GM18907 (cell line): ENCODE data around the gene UIMC1.
"Not testable (repeated sequence)": the region's sequence is repeated elsewhere in the genome, so short reads cannot be mapped to it uniquely, and the experiment has no call there.

Experiments
- ATAC-seq: cut with Tn5 transposase; IDR thresholded peaks from one replicate; pipeline ENCODE4 v1.9.1; 2021; ENCODE audit warnings: mild to moderate bottlenecking, moderate library complexity; ENCODE audit not compliant: unreplicated experiment

UIMC1 gene

DNA sequence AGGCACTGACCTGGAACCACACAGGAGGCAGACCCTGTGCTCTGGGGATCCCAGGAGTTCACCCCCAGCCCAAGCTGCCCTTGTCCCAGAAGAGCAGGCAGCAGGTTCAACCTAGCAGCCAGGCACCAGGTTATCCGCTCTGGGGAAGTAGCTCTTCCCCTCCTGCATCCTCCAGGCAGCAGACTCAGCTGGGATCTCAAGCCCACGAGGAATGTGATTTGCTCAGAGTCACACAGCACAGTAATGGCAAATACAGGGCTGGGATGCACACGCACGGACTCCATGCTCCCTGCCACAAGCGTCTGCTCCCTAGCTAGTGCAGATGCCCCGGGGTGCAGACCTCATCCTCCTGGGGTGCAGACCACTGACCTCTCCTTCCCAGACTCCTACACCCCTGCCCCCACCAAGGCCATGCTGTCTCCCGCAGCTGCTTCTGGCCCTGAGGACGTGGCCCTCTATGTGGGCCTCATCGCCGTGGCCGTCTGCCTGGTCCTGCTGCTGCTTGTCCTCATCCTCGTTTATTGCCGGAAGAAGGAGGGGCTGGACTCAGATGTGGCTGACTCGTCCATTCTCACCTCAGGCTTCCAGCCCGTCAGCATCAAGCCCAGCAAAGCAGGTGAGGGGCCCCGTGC, 132.9 kb downstream of the UIMC1 start:
- ATAC-seq, result no peak

DNA sequence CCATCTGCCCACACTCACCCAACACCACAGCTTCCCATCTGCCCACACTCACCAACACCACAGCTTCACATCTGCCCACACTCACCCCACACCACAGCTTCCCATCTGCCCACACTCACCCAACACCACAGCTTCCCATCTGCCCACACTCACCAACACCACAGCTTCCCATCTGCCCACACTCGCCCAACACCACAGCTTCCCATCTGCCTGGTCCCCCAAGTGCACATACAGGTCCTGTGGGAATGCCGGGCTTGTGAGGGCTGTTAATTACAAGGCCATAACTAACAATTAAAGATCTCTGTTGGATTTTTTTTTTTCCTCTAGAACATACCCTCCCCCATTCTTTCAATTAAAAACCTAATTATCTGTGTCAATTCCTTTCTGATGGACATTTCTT, 133.6 kb downstream of the UIMC1 start:
- not testable (repeated sequence) for ATAC-seq

- ATAC-seq, result not testable (repeated sequence)
Measured at GRCh38 chr5:176872586-176872985, 134.0 kb downstream of the UIMC1 start.

- not testable (repeated sequence) for ATAC-seq
Measured at GRCh38 chr5:176870644-176871043, 135.9 kb downstream of the UIMC1 start.

DNA sequence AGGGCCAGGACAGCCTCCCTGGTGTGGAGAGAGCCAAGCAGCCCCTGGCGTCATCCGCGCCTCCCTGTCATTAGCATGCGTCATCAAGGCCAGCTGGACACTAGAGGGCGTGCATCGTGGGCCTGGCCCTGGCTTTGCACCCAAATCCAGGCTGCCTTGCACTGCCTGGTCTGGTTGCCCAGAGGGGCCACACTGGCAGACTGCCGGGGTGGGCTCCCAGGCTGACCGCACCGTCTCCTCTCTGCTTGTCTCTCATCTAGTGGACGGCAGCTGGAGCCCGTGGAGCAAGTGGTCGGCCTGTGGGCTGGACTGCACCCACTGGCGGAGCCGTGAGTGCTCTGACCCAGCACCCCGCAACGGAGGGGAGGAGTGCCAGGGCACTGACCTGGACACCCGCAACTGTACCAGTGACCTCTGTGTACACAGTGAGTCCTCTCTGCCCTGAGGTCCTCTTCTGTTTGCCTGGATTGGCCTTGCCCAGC, 136.4 kb downstream of the UIMC1 start:
- no peak for ATAC-seq

DNA sequence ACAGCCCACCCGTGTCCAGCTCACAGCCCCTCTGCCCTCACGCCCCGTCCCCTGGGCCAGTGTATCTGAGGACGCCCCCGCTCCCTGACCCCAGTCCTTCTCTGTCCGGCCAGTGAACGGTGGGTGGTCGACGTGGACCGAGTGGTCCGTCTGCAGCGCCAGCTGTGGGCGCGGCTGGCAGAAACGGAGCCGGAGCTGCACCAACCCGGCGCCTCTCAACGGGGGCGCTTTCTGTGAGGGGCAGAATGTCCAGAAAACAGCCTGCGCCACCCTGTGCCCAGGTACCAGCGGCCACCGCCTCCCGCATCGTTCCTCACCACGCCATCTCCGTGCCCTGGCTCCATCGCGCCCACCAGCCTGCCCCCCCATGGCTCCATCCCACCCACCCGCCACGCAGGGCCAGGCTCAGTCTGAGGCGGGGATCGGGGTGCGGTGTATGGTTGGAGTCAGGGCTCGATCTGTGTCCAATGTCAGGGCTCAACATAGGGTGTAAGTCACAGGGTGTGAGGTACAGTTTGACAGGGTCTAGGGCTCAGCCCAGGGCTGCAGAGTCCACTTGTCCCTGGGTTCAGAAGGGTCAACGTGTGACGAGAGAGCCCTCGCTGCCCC, 137.0 kb downstream of the UIMC1 start:
- ATAC-seq, result no peak

DNA sequence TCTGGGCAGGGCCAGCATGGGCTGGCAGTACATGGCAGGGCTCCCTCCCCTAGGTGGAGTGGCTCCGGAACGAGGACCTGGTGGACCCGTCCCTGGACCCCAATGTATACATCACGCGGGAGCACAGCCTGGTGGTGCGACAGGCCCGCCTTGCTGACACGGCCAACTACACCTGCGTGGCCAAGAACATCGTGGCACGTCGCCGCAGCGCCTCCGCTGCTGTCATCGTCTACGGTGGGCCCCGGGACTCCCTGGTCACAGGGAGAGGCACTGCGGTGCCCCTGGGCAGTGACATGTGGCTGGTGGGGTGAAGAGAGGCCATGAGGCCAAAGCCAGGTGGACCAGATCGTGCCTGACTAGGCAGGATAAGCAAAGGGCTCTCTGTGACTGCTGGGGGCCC, 137.8 kb downstream of the UIMC1 start:
- ATAC-seq, result no peak

- ATAC-seq, result no peak
Measured at GRCh38 chr5:176868126-176868525, 138.5 kb downstream of the UIMC1 start.

- no peak for ATAC-seq
Measured at GRCh38 chr5:176866707-176867310, 139.8 kb downstream of the UIMC1 start.

GRCh38 chr5:176865964-176866363, 140.6 kb downstream of the UIMC1 start:
- ATAC-seq, result no peak

DNA sequence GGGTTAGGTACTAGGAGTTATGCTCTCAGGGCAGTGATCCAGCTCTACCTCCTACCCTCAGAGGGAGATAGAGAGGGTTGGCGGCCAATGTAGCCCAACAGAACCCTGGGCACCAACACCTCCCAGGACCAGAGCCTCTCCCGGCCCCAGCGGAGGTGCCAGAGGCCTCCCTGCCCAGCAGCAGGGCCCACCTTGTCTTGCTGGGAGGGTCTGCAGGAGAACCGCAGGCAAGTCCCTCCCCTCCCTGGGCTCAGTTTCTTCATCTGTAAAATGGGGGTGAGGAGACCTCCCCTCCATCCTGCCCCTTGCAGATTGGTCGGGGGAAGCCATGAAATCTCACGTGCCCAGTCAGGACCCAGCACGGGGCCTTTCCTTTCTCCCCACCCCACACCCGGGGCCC, 141.8 kb downstream of the UIMC1 start:
- ATAC-seq, result no peak

DNA sequence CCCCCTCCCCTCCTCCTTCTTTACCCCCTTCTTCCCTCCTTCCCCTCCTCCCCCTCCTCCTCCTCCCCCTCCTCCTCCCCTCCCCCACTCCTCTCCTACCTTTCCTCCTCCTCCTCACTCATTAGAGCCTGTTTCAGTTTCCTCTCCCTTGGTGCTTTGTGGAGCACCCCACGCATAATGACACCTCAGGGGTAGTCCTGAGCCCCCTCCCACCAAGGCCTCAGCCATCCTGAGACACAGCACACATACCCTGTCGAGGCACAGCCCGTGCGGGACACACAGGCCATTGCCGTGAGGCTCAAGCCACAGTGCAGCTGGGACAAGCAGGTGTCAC, 142.8 kb downstream of the UIMC1 start:
- ATAC-seq, result no peak

- ATAC-seq, result no peak
Measured at GRCh38 chr5:176863041-176863764, 143.4 kb downstream of the UIMC1 start.

GRCh38 chr5:176862330-176862995, 144.1 kb downstream of the UIMC1 start:
- no peak for ATAC-seq

GRCh38 chr5:176861276-176861675, 145.3 kb downstream of the UIMC1 start:
- ATAC-seq, result no peak

DNA sequence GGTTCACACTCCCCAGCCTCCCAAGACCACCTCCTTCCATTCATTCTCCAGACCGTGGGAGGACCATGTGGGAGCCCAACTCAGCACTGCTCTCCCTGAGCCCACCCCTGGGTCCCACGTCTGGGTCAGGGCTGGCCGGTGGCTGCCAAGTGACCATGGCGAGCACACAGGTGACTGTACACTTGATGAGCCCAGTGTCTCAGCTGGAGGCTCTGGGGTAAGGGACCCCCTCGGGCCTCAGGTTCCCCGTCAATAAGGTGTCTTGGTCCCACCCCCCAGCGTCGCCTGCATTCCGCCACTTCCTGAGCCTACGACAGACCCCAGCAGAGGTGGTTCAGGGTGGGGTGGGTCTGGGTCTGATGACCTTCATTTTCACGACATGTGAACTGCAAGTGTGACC, 146.2 kb downstream of the UIMC1 start:
- no peak for ATAC-seq

DNA sequence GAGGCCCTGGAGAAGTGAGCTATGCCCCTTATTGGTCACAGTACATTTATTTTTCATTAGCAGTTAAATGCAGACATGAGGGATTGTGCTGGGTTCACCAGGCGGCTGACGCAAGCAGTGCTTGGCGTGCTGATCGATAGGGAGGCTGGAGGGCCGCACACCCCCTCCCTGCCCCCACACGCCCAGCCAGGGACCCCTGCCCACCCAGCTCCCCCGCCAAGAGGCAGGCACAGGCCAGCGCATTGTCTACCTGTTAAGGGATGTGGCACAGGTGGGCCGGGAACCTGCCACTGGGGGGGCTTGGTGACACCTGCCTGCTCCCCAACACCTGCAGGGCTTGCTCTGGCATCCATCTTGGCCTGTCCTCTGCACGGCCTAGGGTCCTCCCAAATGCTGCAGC, 146.7 kb downstream of the UIMC1 start:
- ATAC-seq, result no peak

- no peak for ATAC-seq
Measured at GRCh38 chr5:176857894-176858273, 148.7 kb downstream of the UIMC1 start.

DNA sequence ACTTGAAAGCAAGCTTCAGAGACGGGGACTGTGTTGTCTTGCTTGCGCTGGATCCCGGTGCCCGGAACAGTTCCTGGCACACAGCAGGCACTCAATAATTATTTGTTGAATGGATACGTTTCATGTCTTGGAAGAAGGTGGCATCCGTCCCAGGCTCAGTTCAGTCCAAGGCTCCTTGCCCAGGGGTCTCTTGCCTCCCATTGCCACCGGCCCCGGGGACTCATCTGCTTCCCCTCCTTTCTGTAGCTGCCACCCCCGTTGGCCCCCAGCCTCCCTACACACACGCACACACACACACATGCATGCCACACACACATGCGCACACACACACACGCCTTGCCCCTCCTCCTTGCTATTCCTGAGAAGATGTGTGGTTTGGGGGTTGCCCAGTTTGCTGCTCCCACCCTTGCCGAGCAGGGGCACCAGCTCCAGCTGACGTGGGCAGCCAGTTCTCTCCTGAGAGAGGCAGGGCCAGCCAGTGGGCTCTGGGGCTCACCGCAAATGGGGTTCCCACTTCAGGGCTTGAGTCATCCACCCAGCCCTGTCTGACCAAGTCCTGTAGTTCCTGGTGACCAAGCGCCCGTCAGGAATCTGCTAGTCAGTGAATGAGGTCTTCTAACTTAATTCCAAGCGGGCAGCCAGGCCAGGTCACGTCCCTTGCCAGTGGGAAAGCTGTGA, 149.2 kb downstream of the UIMC1 start:
- no peak for ATAC-seq

- ATAC-seq, result no peak
Measured at GRCh38 chr5:176856746-176857145, 149.8 kb downstream of the UIMC1 start.

- ATAC-seq, result no peak
Measured at GRCh38 chr5:176855598-176855997, 151.0 kb downstream of the UIMC1 start.
